GM12878 (cell line): ENCODE data around the gene PIP4K2A. TPM values are rescaled to one million over a fixed set of nuclear protein-coding genes. Genes with fewer than 3 reads are reported as not detected.

Source experiments
- BMI1 ChIP-seq: fragments of 450-650 bp; IDR thresholded peaks from 2 replicates; pipeline ENCODE4 v1.6.1; 2016; ENCODE audit warnings: mild to moderate bottlenecking, moderate library complexity, borderline replicate concordance
- CBFB ChIP-seq: IDR thresholded peaks from 2 replicates; pipeline ENCODE4 v1.6.1; 2016; ENCODE audit warnings: antibody characterized with exemption, low read depth
- EP300 ChIP-seq, 2 experiments: fragments of 150-350 bp in 1 of 2; IDR thresholded peaks; 2 replicates each; pipeline ENCODE4 v1.6.1; 2011 to 2012; ENCODE audit warnings: low read depth in 2 of 2, low read length in 2 of 2, borderline replicate concordance in 1 of 2, improper control_type of control experiment in 1 of 2, inconsistent platforms in 1 of 2; ENCODE audit not compliant: control insufficient read depth in 1 of 2
- HCFC1 ChIP-seq: fragments of 150-350 bp; IDR thresholded peaks from 2 replicates; pipeline ENCODE4 v1.6.1; 2014; ENCODE audit warnings: low read length
- IKZF2 ChIP-seq, 2 experiments: fragments of 450-650 bp; IDR thresholded peaks; 2 replicates each; pipeline ENCODE4 v1.6.1; 2017; ENCODE audit warnings: mild to moderate bottlenecking in 2 of 2, moderate library complexity in 2 of 2
- JUNB ChIP-seq: IDR thresholded peaks from 2 replicates; pipeline ENCODE4 v1.6.1; 2016; ENCODE audit warnings: antibody characterized with exemption, mild to moderate bottlenecking
- SMAD1 ChIP-seq: fragments of 450-650 bp; IDR thresholded peaks from 2 replicates; pipeline ENCODE4 v1.6.1; 2018; ENCODE audit warnings: mild to moderate bottlenecking, low read depth; ENCODE audit not compliant: partially characterized antibody
- SREBF2 ChIP-seq: IDR thresholded peaks from 2 replicates; pipeline ENCODE4 v1.6.1; 2012; ENCODE audit warnings: mild to moderate bottlenecking, low read length
- TAF1 ChIP-seq: IDR thresholded peaks from 2 replicates; pipeline ENCODE4 v1.6.1; 2011; ENCODE audit warnings: mild to moderate bottlenecking, low read depth, low read length, borderline replicate concordance
- WRNIP1 ChIP-seq: IDR thresholded peaks from 2 replicates; pipeline ENCODE4 v1.6.1; 2011; ENCODE audit warnings: low read depth, low read length, improper control_type of control experiment, borderline replicate concordance
- polyA plus RNA-seq, 11 experiments: library from polyadenylated mRNA; depleted of rRNA in 4 of 11; unstranded in 6 of 11; stranded (reverse) in 5 of 11; fragments of >200 nt; fragmentation: Nextera tagmentation in 4 of 11; fragmentation: Illumina TruSeq in 1 of 11; extraction: Ambion mirVana in 4 of 11; extraction: Trizol in 1 of 11; gene quantifications; 1 replicate in 1 of 11; 2 replicates in 10 of 11; pipeline versions ENCODE4 v1.2.1 to v1.2.3, GENCODE V29; 2011 to 2016; ENCODE audit warnings: inconsistent platforms in 2 of 11, missing spikeins in 2 of 11, low read depth in 1 of 11
- total RNA-seq, 4 experiments: library from RNA; depleted of rRNA in 3 of 4; stranded (reverse); fragments of >200 nt in 3 of 4; fragmentation: Illumina TruSeq in 1 of 4; extraction: Trizol in 1 of 4; gene quantifications; 2 replicates each; pipeline versions ENCODE4 v1.2.1 to v1.2.3, GENCODE V29; 2013 to 2021
- TF ChIP-seq, protein P1 (sequence below): fragments of 150-350 bp; IDR thresholded peaks from 2 replicates; pipeline ENCODE4 v1.6.1; 2014; ENCODE audit warnings: mild to moderate bottlenecking, low read depth, low read length
- TF ChIP-seq, protein P2 (sequence below): IDR thresholded peaks from 2 replicates; pipeline ENCODE4 v1.6.1; 2012; ENCODE audit warnings: improper control_type of control experiment, low read depth, low read length; ENCODE audit not compliant: insufficient replicate concordance
- TF ChIP-seq, protein P3 (sequence below), 3 experiments: IDR thresholded peaks in 2 of 3; conservative IDR thresholded peaks in 1 of 3; 2 replicates each; pipeline ENCODE4 v1.5.1; 2011; ENCODE audit warnings: low read depth in 3 of 3, low read length in 3 of 3, mild to moderate bottlenecking in 3 of 3, control low read depth in 2 of 3, moderate library complexity in 2 of 3, inconsistent platforms in 1 of 3, mixed read lengths in 1 of 3; ENCODE audit not compliant: control insufficient read depth in 2 of 3, insufficient read depth in 1 of 3; ENCODE audit errors: extremely low read depth in 1 of 3

Gene PIP4K2A
- total and polyA plus RNA-seq, 10 of the 15 experiments (the other 5 are each of a cell fraction or from before 2014, with no cell fraction given) = 54.3 to 139 (median 84.4) TPM

DNA sequence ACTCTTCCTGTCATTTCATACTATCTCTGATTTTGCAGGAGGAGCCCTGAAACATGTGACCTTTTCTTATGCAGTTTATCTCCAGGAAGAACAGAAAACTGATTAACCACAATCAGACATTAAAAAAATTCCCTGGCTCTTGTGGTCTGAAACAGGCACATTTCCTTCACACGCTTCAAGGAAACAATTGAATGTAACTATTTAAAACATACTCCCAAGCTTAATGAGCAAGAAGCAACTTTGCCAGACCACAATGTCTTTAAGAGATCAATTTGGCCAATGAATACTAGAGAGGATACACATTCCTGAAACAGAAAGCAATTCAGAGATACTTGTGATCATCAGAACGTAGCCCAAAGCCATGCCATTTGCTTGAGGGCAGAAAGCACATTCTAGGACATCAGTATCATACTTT lies 65.8 kb downstream of the PIP4K2A start (continued):
- TF ChIP-seq, protein P1, sequence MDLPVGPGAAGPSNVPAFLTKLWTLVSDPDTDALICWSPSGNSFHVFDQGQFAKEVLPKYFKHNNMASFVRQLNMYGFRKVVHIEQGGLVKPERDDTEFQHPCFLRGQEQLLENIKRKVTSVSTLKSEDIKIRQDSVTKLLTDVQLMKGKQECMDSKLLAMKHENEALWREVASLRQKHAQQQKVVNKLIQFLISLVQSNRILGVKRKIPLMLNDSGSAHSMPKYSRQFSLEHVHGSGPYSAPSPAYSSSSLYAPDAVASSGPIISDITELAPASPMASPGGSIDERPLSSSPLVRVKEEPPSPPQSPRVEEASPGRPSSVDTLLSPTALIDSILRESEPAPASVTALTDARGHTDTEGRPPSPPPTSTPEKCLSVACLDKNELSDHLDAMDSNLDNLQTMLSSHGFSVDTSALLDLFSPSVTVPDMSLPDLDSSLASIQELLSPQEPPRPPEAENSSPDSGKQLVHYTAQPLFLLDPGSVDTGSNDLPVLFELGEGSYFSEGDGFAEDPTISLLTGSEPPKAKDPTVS = no peak
- TF ChIP-seq CBFB (no peak), BMI1 (no peak), SMAD1 (no peak), WRNIP1 (no peak), HCFC1 (no peak), TAF1 (no peak), IKZF2 (IDR thresholded peaks at IDR 0.05) (peak; percentile 95 to 96), EP300 (IDR thresholded peaks at IDR 0.05; ENCODE audit: borderline replicate concordance in 1 of 2, control insufficient read depth in 1 of 2, low read depth in 2 of 2, low read length in 2 of 2) (peak; percentile 32 to 50; a peak in 2 of 4 replicates), SREBF2 (no peak), JUNB (0 out of 2 replicates have a peak, but pooled peaks have one; percentile 4)
- TF ChIP-seq, protein P2, sequence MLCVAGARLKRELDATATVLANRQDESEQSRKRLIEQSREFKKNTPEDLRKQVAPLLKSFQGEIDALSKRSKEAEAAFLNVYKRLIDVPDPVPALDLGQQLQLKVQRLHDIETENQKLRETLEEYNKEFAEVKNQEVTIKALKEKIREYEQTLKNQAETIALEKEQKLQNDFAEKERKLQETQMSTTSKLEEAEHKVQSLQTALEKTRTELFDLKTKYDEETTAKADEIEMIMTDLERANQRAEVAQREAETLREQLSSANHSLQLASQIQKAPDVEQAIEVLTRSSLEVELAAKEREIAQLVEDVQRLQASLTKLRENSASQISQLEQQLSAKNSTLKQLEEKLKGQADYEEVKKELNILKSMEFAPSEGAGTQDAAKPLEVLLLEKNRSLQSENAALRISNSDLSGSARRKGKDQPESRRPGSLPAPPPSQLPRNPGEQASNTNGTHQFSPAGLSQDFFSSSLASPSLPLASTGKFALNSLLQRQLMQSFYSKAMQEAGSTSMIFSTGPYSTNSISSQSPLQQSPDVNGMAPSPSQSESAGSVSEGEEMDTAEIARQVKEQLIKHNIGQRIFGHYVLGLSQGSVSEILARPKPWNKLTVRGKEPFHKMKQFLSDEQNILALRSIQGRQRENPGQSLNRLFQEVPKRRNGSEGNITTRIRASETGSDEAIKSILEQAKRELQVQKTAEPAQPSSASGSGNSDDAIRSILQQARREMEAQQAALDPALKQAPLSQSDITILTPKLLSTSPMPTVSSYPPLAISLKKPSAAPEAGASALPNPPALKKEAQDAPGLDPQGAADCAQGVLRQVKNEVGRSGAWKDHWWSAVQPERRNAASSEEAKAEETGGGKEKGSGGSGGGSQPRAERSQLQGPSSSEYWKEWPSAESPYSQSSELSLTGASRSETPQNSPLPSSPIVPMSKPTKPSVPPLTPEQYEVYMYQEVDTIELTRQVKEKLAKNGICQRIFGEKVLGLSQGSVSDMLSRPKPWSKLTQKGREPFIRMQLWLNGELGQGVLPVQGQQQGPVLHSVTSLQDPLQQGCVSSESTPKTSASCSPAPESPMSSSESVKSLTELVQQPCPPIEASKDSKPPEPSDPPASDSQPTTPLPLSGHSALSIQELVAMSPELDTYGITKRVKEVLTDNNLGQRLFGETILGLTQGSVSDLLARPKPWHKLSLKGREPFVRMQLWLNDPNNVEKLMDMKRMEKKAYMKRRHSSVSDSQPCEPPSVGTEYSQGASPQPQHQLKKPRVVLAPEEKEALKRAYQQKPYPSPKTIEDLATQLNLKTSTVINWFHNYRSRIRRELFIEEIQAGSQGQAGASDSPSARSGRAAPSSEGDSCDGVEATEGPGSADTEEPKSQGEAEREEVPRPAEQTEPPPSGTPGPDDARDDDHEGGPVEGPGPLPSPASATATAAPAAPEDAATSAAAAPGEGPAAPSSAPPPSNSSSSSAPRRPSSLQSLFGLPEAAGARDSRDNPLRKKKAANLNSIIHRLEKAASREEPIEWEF = peak; percentile 72
- TF ChIP-seq, protein P3, sequence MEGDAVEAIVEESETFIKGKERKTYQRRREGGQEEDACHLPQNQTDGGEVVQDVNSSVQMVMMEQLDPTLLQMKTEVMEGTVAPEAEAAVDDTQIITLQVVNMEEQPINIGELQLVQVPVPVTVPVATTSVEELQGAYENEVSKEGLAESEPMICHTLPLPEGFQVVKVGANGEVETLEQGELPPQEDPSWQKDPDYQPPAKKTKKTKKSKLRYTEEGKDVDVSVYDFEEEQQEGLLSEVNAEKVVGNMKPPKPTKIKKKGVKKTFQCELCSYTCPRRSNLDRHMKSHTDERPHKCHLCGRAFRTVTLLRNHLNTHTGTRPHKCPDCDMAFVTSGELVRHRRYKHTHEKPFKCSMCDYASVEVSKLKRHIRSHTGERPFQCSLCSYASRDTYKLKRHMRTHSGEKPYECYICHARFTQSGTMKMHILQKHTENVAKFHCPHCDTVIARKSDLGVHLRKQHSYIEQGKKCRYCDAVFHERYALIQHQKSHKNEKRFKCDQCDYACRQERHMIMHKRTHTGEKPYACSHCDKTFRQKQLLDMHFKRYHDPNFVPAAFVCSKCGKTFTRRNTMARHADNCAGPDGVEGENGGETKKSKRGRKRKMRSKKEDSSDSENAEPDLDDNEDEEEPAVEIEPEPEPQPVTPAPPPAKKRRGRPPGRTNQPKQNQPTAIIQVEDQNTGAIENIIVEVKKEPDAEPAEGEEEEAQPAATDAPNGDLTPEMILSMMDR (IDR thresholded peaks at IDR 0.05 in 2 of 3, conservative IDR thresholded peaks at IDR 0.05 in 1 of 3; ENCODE audit: control insufficient read depth in 2 of 3, extremely low read depth in 1 of 3, insufficient read depth in 1 of 3, low read depth in 3 of 3, low read length in 3 of 3) = no peak
